GM23248 (cell line): ENCODE results near the gene EIF5B. TPM values are rescaled to one million over a fixed set of nuclear protein-coding genes. Genes with fewer than 3 reads are reported as not detected.

Experiments
- DNase-seq: peaks from one replicate; pipeline ENCODE4 v3.0.0-alpha.2; 2015
- H2AFZ ChIP-seq: fragments of 200-600 bp; sonication (generic); 2 replicates; pipeline ENCODE4 v1.6.1; 2016; ENCODE audit warnings: antibody characterized with exemption
- H3F3A ChIP-seq: fragments of 200-600 bp; sonication (generic); 2 replicates; pipeline ENCODE4 v1.6.1; 2016; ENCODE audit warnings: mild to moderate bottlenecking, antibody characterized with exemption, mixed run types; ENCODE audit not compliant: insufficient read depth
- H3K27ac ChIP-seq: fragments of 200-600 bp; sonication (generic); 2 replicates; pipeline ENCODE4 v1.5.1; 2016; ENCODE audit warnings: mild to moderate bottlenecking
- H3K27me3 ChIP-seq: fragments of 200-600 bp; sonication (generic); replicated peaks from 2 replicates; pipeline ENCODE4 v1.6.1; 2016; ENCODE audit warnings: mild to moderate bottlenecking; ENCODE audit not compliant: insufficient read depth
- H3K36me3 ChIP-seq: fragments of 200-600 bp; sonication (generic); 2 replicates; pipeline ENCODE4 v1.6.1; 2016; ENCODE audit warnings: low read depth, mild to moderate bottlenecking
- H3K4me1 ChIP-seq: fragments of 200-600 bp; sonication (generic); 2 replicates; pipeline ENCODE4 v1.6.1; 2016; ENCODE audit warnings: mild to moderate bottlenecking; ENCODE audit not compliant: insufficient read depth
- H3K4me2 ChIP-seq: fragments of 200-600 bp; sonication (generic); one replicate; pipeline ENCODE4 v1.6.1; 2016; ENCODE audit warnings: mild to moderate bottlenecking; ENCODE audit not compliant: unreplicated experiment
- H3K4me3 ChIP-seq: fragments of 200-600 bp; sonication (generic); 2 replicates; pipeline ENCODE4 v1.5.1; 2016; ENCODE audit warnings: mild to moderate bottlenecking
- H3K79me2 ChIP-seq: fragments of 200-600 bp; sonication (generic); 2 replicates; pipeline ENCODE4 v1.6.1; 2016; ENCODE audit warnings: mild to moderate bottlenecking; ENCODE audit not compliant: insufficient read depth
- H3K9ac ChIP-seq: fragments of 200-600 bp; sonication (generic); 2 replicates; pipeline ENCODE4 v1.6.1; 2016; ENCODE audit warnings: mild to moderate bottlenecking
- H3K9me2 ChIP-seq: fragments of 200-600 bp; sonication (generic); 2 replicates; pipeline ENCODE4 v1.6.1; 2016; ENCODE audit warnings: mixed run types, mild to moderate bottlenecking, moderate library complexity; ENCODE audit not compliant: insufficient read depth
- H3K9me3 ChIP-seq: fragments of 200-600 bp; sonication (generic); one replicate; pipeline ENCODE4 v1.6.1; 2017; ENCODE audit warnings: low read depth
- H4K20me1 ChIP-seq: fragments of 200-600 bp; sonication (generic); 2 replicates; pipeline ENCODE4 v1.6.0; 2016; ENCODE audit not compliant: insufficient read depth
- EZH2 ChIP-seq: fragments of 200-600 bp; sonication (generic); IDR thresholded peaks from 2 replicates; pipeline ENCODE4 v1.6.1; 2018; ENCODE audit warnings: antibody characterized with exemption, mild to moderate bottlenecking; ENCODE audit not compliant: insufficient read depth, poor library complexity, severe bottlenecking
- EZH2phosphoT487 ChIP-seq: fragments of 200-600 bp; sonication (generic); IDR thresholded peaks from 2 replicates; pipeline ENCODE4 v1.6.1; 2018; ENCODE audit warnings: antibody characterized with exemption, moderate library complexity, mild to moderate bottlenecking, low read depth; ENCODE audit not compliant: insufficient read depth
- WGBS, 2 experiments: methylation state at CpG; one replicate each; pipeline ENCODE4 v1.1.6; 2015 to 2017; ENCODE audit warnings: low lambda C conversion rate in 2 of 2, low coverage in 1 of 2; ENCODE audit errors: missing lambda C conversion rate in 2 of 2; 5-methylcytosine and 5-hydroxymethylcytosine counted together
- in situ Hi-C: fragments of 300-500 bp; cut with MboI; formaldehyde crosslinking; loops from 2 replicates; pipeline ENCODE4 v1.15.0; 2020
- polyA plus RNA-seq: library from polyadenylated mRNA; unstranded; fragments of >200 nt; fragmentation: Nextera tagmentation; extraction: Ambion mirVana; gene quantifications from 2 replicates; pipeline ENCODE4 v1.2.1, GENCODE V29; 2016
- total RNA-seq: library from RNA; depleted of rRNA; stranded (reverse); fragments of >200 nt; shearing (Covaris generic); gene quantifications from 2 replicates; pipeline ENCODE4 v1.2.3, GENCODE V29; 2014

EIF5B gene
- total and polyA plus RNA-seq, 2 experiments from 2014 or later, result 19.5 to 27.7 TPM

DNA sequence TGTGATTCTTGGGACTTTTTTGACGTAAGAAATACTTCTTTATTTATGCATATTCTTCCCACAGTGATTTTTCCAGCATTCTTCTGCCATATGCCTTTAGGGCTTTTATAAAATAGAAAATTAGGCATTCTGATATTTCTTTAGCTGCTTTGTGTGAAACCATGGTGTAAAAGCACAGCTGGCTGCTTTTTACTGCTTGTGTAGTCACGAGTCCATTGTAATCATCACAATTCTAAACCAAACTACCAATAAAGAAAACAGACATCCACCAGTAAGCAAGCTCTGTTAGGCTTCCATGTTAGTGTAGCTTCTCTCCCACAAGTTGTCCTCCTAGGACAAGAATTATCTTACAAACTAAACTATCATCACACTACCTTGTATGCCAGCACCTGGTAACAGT lies 62.6 kb downstream of the EIF5B start:
- no peaks in the 10 kb centered on the region for H4K20me1 ChIP-seq
- H3K27ac ChIP-seq, result no peak overlapping the region
- H3K79me2 ChIP-seq, result no peaks in the 10 kb centered on the region
- in situ Hi-C loops, result no loop called here
- no peaks in the 10 kb centered on the region for H3K9me2 ChIP-seq
- H3K4me3 ChIP-seq, result no peak overlapping the region
- H3K27me3 ChIP-seq, result no peaks in the 10 kb centered on the region
- no peak overlapping the region for H2AFZ ChIP-seq
- TF ChIP-seq EZH2phosphoT487 (no peak), EZH2 (no peak)
- no peak overlapping the region for H3K9ac ChIP-seq
- 68 to 72% methylated on average over 2 of the region's 2 CpGs for WGBS, 2 experiments
- H3K36me3 ChIP-seq, result peaks cover 78% of the 10 kb centered on the region
- no peaks in the 10 kb centered on the region for H3K9me3 ChIP-seq
- H3K4me1 ChIP-seq, result peaks cover 14% of the 10 kb centered on the region
- H3K4me2 ChIP-seq, result no peak overlapping the region
- DNase-seq, result no peak
- H3F3A ChIP-seq, result peaks cover 61% of the 10 kb centered on the region

DNA sequence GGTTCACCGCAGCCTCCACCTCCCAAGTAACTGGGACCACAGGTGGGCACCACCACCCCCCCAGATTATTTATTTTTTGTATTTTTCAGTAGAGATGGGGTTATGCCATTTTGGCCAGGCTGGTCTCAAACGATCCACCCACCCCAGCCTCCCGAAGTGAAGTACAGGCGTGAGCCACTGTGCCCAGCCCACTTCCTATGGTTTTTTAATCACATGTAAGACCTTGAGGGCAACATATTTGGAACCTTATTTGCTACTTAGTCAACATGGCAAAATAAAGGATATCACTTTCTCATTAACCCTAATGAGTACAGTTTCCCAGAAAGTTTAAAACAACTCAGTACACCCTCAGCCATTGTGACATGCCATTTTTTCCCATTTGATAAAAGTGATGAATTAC lies 64.7 kb downstream of the EIF5B start:
- no peak overlapping the region for H3K4me2 ChIP-seq
- in situ Hi-C loops, result no loop called here
- H3K9ac ChIP-seq, result no peak overlapping the region
- no peak overlapping the region for H3K4me3 ChIP-seq
- H3K4me1 ChIP-seq, result peaks cover 14% of the 10 kb centered on the region
- TF ChIP-seq EZH2 (no peak), EZH2phosphoT487 (no peak)
- H3K36me3 ChIP-seq, result peaks cover 83% of the 10 kb centered on the region
- no peaks in the 10 kb centered on the region for H3K9me2 ChIP-seq
- no peaks in the 10 kb centered on the region for H3K79me2 ChIP-seq
- no peak overlapping the region for H2AFZ ChIP-seq
- H3K27me3 ChIP-seq, result no peaks in the 10 kb centered on the region
- no peak for DNase-seq
- WGBS, 2 experiments, result 88 to 96% methylated on average over 4 of the region's 4 CpGs
- no peak overlapping the region for H3K27ac ChIP-seq
- H3F3A ChIP-seq, result peaks cover 63% of the 10 kb centered on the region
- H4K20me1 ChIP-seq, result no peaks in the 10 kb centered on the region
- H3K9me3 ChIP-seq, result no peaks in the 10 kb centered on the region

DNA sequence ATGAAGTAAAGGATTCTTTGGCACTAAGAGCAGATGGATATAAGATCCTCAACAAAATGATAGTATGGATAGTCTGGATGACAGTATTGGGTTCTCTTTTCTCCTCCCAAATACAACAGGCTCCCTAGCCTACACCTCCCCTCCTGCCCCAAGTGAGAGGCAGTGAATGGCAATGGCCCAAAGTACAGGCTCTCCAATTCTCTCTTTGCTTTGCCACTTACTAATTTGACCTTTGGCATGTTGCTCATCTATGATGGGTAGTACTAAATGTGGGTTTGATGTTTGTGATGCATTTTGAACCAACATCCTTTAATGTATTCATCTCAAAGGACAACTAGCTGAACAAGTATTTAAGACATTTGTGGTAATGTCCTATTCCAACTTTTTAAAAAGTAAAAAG lies 65.9 kb downstream of the EIF5B start:
- Histone ChIP-seq H3K4me3 (no peak overlapping the region), H2AFZ (no peak overlapping the region), H3K79me2 (no peaks in the 10 kb centered on the region), H3K9ac (no peak overlapping the region), H3K4me1 (peaks cover 14% of the 10 kb centered on the region), H4K20me1 (no peaks in the 10 kb centered on the region), H3K9me2 (no peaks in the 10 kb centered on the region), H3K4me2 (peak overlapping the region; percentile 17), H3K36me3 (peaks cover 81% of the 10 kb centered on the region), H3K27ac (peak overlapping the region; percentile 51), H3K9me3 (no peaks in the 10 kb centered on the region), H3F3A (peaks cover 58% of the 10 kb centered on the region), H3K27me3 (no peaks in the 10 kb centered on the region)
- peak; percentile 65 for DNase-seq
- TF ChIP-seq EZH2phosphoT487, result no peak
- no peak for TF ChIP-seq EZH2
- in situ Hi-C loops, result no loop called here

DNA sequence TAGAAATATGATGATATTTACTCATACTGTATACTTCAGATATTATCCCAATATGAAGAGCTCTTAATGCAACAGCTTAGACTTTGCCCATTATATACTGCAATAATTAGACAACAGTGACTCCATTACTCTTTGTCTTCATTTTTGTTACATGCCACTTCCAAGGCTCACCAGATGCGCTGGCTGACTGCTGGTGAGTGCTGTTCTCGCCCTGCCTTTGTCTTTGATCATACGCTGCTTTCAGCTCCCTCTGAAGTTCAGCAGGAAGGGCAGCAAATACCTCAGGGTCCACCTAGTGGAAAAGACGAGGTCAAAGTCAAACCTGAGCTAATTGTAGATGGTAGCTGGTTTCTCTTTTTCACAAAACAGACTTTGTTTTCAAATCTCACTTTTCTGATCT lies 66.3 kb downstream of the EIF5B start:
- H3K79me2 ChIP-seq, result no peaks in the 10 kb centered on the region
- whole genome bisulfite sequencing, 2 experiments, result 62 to 65% methylated on average over 4 of the region's 4 CpGs
- H3K9ac ChIP-seq, result no peak overlapping the region
- H3K9me2 ChIP-seq, result no peaks in the 10 kb centered on the region
- H3F3A ChIP-seq, result peaks cover 58% of the 10 kb centered on the region
- peak; percentile 36 for DNase-seq
- in situ Hi-C loops, result no loop called here
- H3K27ac ChIP-seq, result peak overlapping the region; percentile 51
- no peaks in the 10 kb centered on the region for H3K9me3 ChIP-seq
- H3K4me1 ChIP-seq, result peaks cover 14% of the 10 kb centered on the region
- H3K36me3 ChIP-seq, result peaks cover 78% of the 10 kb centered on the region
- no peak overlapping the region for H3K4me3 ChIP-seq
- TF ChIP-seq EZH2phosphoT487 (no peak), EZH2 (no peak)
- no peaks in the 10 kb centered on the region for H4K20me1 ChIP-seq
- no peak overlapping the region for H2AFZ ChIP-seq
- peak overlapping the region; percentile 17 for H3K4me2 ChIP-seq
- H3K27me3 ChIP-seq, result no peaks in the 10 kb centered on the region

DNA sequence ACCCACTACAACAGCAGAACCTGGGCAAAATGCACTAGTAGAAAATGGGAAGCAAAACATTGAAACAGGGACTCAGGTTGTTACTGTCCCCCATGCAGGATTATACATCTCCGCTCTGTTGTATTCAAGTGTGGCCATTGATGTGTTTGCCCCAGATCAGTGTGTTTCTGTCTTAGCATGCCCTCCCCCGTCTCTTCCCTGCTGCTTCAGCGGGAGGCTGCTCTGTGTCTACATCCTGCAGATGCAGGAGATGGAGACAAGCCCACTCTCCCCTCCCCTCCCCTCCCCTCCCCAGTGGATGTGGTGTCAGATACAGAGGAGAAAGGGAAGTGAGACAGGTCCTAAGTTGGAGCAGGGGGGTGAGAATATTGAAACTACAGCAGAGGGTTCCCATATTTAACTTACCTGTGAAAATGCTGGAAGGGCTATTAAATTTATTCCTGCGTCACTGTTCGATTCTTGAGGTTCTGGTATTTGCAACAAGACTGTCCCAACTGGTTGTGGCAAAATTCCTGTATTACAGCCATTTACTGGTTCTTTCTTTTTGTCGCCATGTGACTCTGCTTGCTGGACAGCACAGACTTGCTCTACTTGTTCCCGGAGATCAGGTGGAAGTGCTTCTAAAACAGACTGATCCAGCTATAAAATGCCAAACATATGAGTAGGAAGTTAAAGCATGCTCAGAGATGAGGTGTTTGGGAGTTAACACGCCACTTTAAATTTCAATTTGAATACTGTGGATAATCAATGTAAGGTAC lies 67.0 kb downstream of the EIF5B start:
- no peak overlapping the region for H2AFZ ChIP-seq
- H3K27ac ChIP-seq, result no peak overlapping the region
- DNase-seq, result no peak
- 74 to 80% methylated on average over 6 to 8 of the region's 8 CpGs for WGBS, 2 experiments
- H3K9me2 ChIP-seq, result no peaks in the 10 kb centered on the region
- in situ Hi-C loops, result no loop called here
- TF ChIP-seq EZH2phosphoT487 (no peak), EZH2 (no peak)
- peaks cover 60% of the 10 kb centered on the region for H3F3A ChIP-seq
- H3K9me3 ChIP-seq, result no peaks in the 10 kb centered on the region
- H3K36me3 ChIP-seq, result peaks cover 72% of the 10 kb centered on the region
- H3K4me3 ChIP-seq, result no peak overlapping the region
- H3K4me1 ChIP-seq, result peaks cover 14% of the 10 kb centered on the region
- no peaks in the 10 kb centered on the region for H4K20me1 ChIP-seq
- H3K79me2 ChIP-seq, result no peaks in the 10 kb centered on the region
- H3K27me3 ChIP-seq, result no peaks in the 10 kb centered on the region
- H3K4me2 ChIP-seq, result no peak overlapping the region
- no peak overlapping the region for H3K9ac ChIP-seq
